SH-SY5Y (cell line): Measurements from ENCODE around the gene WAPL.

Source experiments
- GATA2 ChIP-seq: IDR thresholded peaks from 2 replicates; pipeline ENCODE4 v1.6.1; 2011; ENCODE audit warnings: mild to moderate bottlenecking, low read depth, low read length
- GATA3 ChIP-seq: IDR thresholded peaks from 2 replicates; pipeline ENCODE4 v1.6.1; 2011; ENCODE audit warnings: low read depth, mild to moderate bottlenecking, low read length, moderate library complexity

GRCh38 chr10:86438091-86438749, 83.4 kb downstream of the WAPL start:
- TF ChIP-seq GATA2, result no peak
- TF ChIP-seq GATA3, result no peak
